Esophagus muscularis mucosa (tissue), 4 donors: Measurements from ENCODE around the gene BAIAP2L1. TPM values are rescaled to one million over a fixed set of nuclear protein-coding genes. Genes with fewer than 3 reads are reported as not detected.
A peak's percentile ranks its signal among the peaks of the same experiment; 100 is the strongest.

Experiments
- DNase-seq: peaks from one replicate; pipeline ENCODE4 v3.0.0-alpha.2; 2017; ENCODE audit errors: extremely low spot score
- H3K27ac ChIP-seq, 4 donors: fragments of 200-600 bp; sonication (generic); replicated peaks in 1 of 4; 1 replicate in 3 of 4; 2 replicates in 1 of 4; pipeline ENCODE4 v1.5.1; 2016 to 2019; ENCODE audit warnings: mild to moderate bottlenecking in 1 of 4
- H3K27me3 ChIP-seq, 4 donors: fragments of 200-600 bp; sonication (generic); one replicate each; pipeline versions ENCODE4 v1.5.1 to v1.6.0; 2016 to 2019
- H3K36me3 ChIP-seq, 4 donors: fragments of 200-600 bp; sonication (generic); one replicate each; pipeline ENCODE4 v1.5.1; 2016 to 2019
- H3K4me1 ChIP-seq, 4 donors: fragments of 200-600 bp; sonication (generic); one replicate each; pipeline ENCODE4 v1.5.1; 2016 to 2019
- H3K4me3 ChIP-seq, 4 donors: fragments of 200-600 bp; sonication (generic); 1 replicate in 2 of 4; 2 replicates in 2 of 4; pipeline ENCODE4 v1.5.1; 2016 to 2019; ENCODE audit warnings: mild to moderate bottlenecking in 4 of 4, moderate library complexity in 1 of 4
- H3K9me3 ChIP-seq, 4 donors: fragments of 200-600 bp; sonication (generic); 1 replicate in 3 of 4; 2 replicates in 1 of 4; pipeline ENCODE4 v1.5.1; 2016 to 2019
- CTCF ChIP-seq, 3 experiments: fragments of 200-600 bp in 2 of 3; fragments of 450-650 bp in 1 of 3; sonication (generic) in 2 of 3; IDR thresholded peaks; one replicate each; pipeline ENCODE4 v1.5.1; 2017 to 2019; ENCODE audit warnings: antibody characterized with exemption in 3 of 3, mild to moderate bottlenecking in 2 of 3, moderate library complexity in 1 of 3
- EP300 ChIP-seq: sonication (generic); formaldehyde crosslinking; IDR thresholded peaks from one replicate; pipeline ENCODE4 v1.6.1; 2017; ENCODE audit warnings: antibody characterized with exemption
- POLR2A ChIP-seq: fragments of 450-650 bp; IDR thresholded peaks from one replicate; pipeline ENCODE4 v1.6.1; 2017; ENCODE audit warnings: antibody characterized with exemption, moderate library complexity, mild to moderate bottlenecking, low read depth
- POLR2AphosphoS5 ChIP-seq, 2 donors: sonication (generic); formaldehyde crosslinking; IDR thresholded peaks; one replicate each; pipeline ENCODE4 v1.6.1; 2017; ENCODE audit warnings: antibody characterized with exemption in 2 of 2
- WGBS: methylation state at CpG from one replicate; pipeline ENCODE4 v1.1.5; 2018; 5-methylcytosine and 5-hydroxymethylcytosine counted together
- intact Hi-C: fragments of 100-400 bp; cut with DNase I; formaldehyde crosslinking; loops from one replicate; pipeline ENCODE4 v1.15.1; 2023
- total RNA-seq, 4 donors: library from RNA; depleted of rRNA; stranded (reverse); fragments of >200 nt; gene quantifications; one replicate each; pipeline versions ENCODE4 v1.1.0 to v1.2.1, GENCODE V29; 2016

Gene BAIAP2L1
- total RNA-seq, 4 donors from 2014 or later = 0.84 to 2.5 (median 1.6) TPM

GRCh38 chr7:98280296-98280695, 120.6 kb downstream of the BAIAP2L1 start:
- TF ChIP-seq POLR2A (no peak), CTCF (IDR thresholded peaks at IDR 0.05) (no peak), POLR2AphosphoS5 (IDR thresholded peaks at IDR 0.05) (no peak), EP300 (no peak)
- H3K4me1 ChIP-seq = peaks cover 41 to 57% (median 51%) of the 10 kb centered on the region in 4 donors
- DNase-seq = no peak
- no peaks in the 10 kb centered on the region for H3K27me3 ChIP-seq
- intact Hi-C loops = loop anchor here (5.0 kb wide), 1 partner anchor 33 kb away; no protein-coding TSS in a partner anchor
- 56% methylated on average over 7 of the region's 7 CpGs for WGBS
- H3K9me3 ChIP-seq = no peaks in the 10 kb centered on the region
- H3K4me3 ChIP-seq = peak overlapping the region; percentile 87 to 100 (median 100)
- peaks cover 0 to 7% (median 0%) of the 10 kb centered on the region in 4 donors for H3K36me3 ChIP-seq
- peak overlapping the region; percentile 89 to 97 (median 95) for H3K27ac ChIP-seq

GRCh38 chr7:98278936-98279335, 122.0 kb downstream of the BAIAP2L1 start:
- no peaks in the 10 kb centered on the region for H3K9me3 ChIP-seq
- WGBS = 76% methylated on average over 3 of the region's 4 CpGs
- peaks cover 28 to 43% (median 37%) of the 10 kb centered on the region in 4 donors for H3K4me1 ChIP-seq
- TF ChIP-seq POLR2A = no peak
- TF ChIP-seq CTCF (IDR thresholded peaks at IDR 0.05) = no peak
- TF ChIP-seq EP300 = no peak
- TF ChIP-seq POLR2AphosphoS5 (IDR thresholded peaks at IDR 0.05) = no peak
- intact Hi-C loops = no loop called here
- DNase-seq = no peak
- H3K4me3 ChIP-seq = no peak overlapping the region
- H3K27me3 ChIP-seq = no peaks in the 10 kb centered on the region
- H3K27ac ChIP-seq = no peak overlapping the region
- peaks cover 0 to 5% (median 0%) of the 10 kb centered on the region in 4 donors for H3K36me3 ChIP-seq

DNA sequence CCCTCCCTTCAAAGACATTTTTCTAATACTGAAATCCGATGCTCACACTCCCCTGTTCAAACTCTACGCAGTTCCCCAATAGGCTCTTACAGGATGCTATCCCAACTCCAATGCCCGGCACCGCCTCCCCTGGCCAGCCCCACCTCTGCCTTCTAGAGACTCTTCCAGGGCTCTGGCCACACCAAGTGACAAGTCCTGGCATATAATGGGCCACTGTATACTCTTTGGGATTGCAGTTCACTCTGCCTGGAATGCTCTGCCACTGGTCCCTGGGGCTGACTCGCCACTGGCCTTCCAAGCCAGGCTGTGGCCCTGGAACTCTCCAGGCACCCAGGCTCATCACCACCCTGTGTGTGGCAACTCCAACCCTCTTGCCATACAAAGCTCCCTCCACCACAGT, 122.5 kb downstream of the BAIAP2L1 start:
- no peak for TF ChIP-seq POLR2A
- TF ChIP-seq POLR2AphosphoS5 (IDR thresholded peaks at IDR 0.05) = no peak
- no peak for TF ChIP-seq CTCF (IDR thresholded peaks at IDR 0.05)
- no peak for TF ChIP-seq EP300
- no peak overlapping the region for H3K4me3 ChIP-seq
- intact Hi-C loops = no loop called here
- peaks cover 0 to under 1% (median 0%) of the 10 kb centered on the region in 4 donors for H3K36me3 ChIP-seq
- no peak overlapping the region for H3K27ac ChIP-seq
- whole genome bisulfite sequencing = 94% methylated on average over 5 of the region's 5 CpGs
- peaks cover 22 to 38% (median 32%) of the 10 kb centered on the region in 4 donors for H3K4me1 ChIP-seq
- H3K9me3 ChIP-seq = no peaks in the 10 kb centered on the region
- DNase-seq = no peak
- H3K27me3 ChIP-seq = no peaks in the 10 kb centered on the region

- intact Hi-C loops = no loop called here
- Histone ChIP-seq H3K4me1 (peaks cover 17 to 23% (median 18%) of the 10 kb centered on the region in 4 donors), H3K36me3 (no peaks in the 10 kb centered on the region), H3K27me3 (no peaks in the 10 kb centered on the region), H3K4me3 (no peak overlapping the region), H3K9me3 (no peaks in the 10 kb centered on the region), H3K27ac (peak overlapping the region; percentile 32 to 71 (median 56))
- TF ChIP-seq EP300 (no peak), POLR2AphosphoS5 (IDR thresholded peaks at IDR 0.05) (peak in 1 of 2 donors; percentile 32)
- DNase-seq = no peak
- WGBS = 51% methylated on average over 5 of the region's 5 CpGs
Measured at GRCh38 chr7:98276241-98276761, 124.6 kb downstream of the BAIAP2L1 start.

DNA sequence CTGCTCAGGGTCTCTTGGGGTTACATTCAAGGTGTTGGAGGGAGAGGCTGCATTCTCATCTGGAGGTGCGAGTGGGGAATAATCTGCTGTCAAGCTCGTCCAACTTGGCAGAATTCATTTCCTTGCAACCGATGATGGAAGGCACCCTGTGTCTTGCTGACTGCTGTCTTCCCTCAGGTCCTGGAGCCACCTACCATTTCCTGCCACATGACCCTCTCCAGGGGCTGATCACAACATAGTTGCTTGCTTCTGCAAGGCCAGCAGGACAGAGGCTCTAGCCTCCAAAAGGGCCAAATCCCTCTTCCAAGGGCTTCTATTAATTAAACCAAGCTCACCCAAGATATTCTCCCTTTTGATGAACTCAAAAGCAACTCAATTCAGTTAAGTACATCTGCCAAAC, 133.6 kb downstream of the BAIAP2L1 start:
- intact Hi-C loops = no loop called here
- Histone ChIP-seq H3K4me3 (no peak overlapping the region), H3K9me3 (no peaks in the 10 kb centered on the region), H3K27ac (no peak overlapping the region), H3K4me1 (no peaks in the 10 kb centered on the region), H3K27me3 (no peaks in the 10 kb centered on the region), H3K36me3 (peaks cover 0 to 14% (median 0%) of the 10 kb centered on the region in 4 donors)
- no peak for DNase-seq
- TF ChIP-seq POLR2AphosphoS5 (IDR thresholded peaks at IDR 0.05) (no peak), CTCF (IDR thresholded peaks at IDR 0.05) (no peak), POLR2A (no peak), EP300 (no peak)
- 100% methylated on average over 3 of the region's 3 CpGs for WGBS
